ENCODE data around the gene IFNA1. TPM values are rescaled to one million over a fixed set of nuclear protein-coding genes. Genes with fewer than 3 reads are reported as not detected.

Gene IFNA1
- total RNA-seq (not detected in 2 replicates), polyA plus RNA-seq (not detected in 2 replicates), polyA minus RNA-seq (ENCODE audit: low replicate concordance) (not detected in 2 replicates)
- not detected in 2 replicates for polyA plus RNA-seq (2012)

GRCh38 chr9:21440139-21440538, at the start of gene IFNA1:
TSS of gene IFNA1 (plus strand) at chr9:21440439. CDS start at chr9:21440508, 69 bp downstream.
- Histone ChIP-seq H2AFZ (ENCODE audit: low read length) (no peak within 1 kb of the TSS), H3K27me3 (ENCODE audit: control insufficient read depth, insufficient read depth, low read length) (no peaks in the 10 kb centered on the region), H3K36me3 (ENCODE audit: control insufficient read depth, insufficient read depth, low read length) (no peaks in the 10 kb centered on the region), H3K4me2 (ENCODE audit: extremely low read depth, insufficient read depth, low read length) (no peak within 1 kb of the TSS), H4K20me1 (ENCODE audit: control insufficient read depth, extremely low read depth, insufficient read depth, low read length) (no peaks in the 10 kb centered on the region), H3K79me2 (ENCODE audit: control insufficient read depth, insufficient read depth, low read length) (no peaks in the 10 kb centered on the region), H3K9ac (ENCODE audit: insufficient read depth, low read length) (no peak within 1 kb of the TSS), H3K9me3 (ENCODE audit: control insufficient read depth, insufficient read depth, low read depth, low read length) (no peaks in the 10 kb centered on the region), H3K4me1 (ENCODE audit: control insufficient read depth, extremely low read depth, insufficient read depth, low read length) (no peaks in the 10 kb centered on the region), H3K4me3 (replicated peaks in 1 of 4; ENCODE audit: control extremely low read depth in 1 of 4, insufficient read depth in 1 of 4, low read depth in 3 of 4, low read length in 4 of 4) (no peak within 1 kb of the TSS), H3K27ac (ENCODE audit: insufficient read depth, low read length) (no peak within 1 kb of the TSS)
- TF ChIP-seq EZH2 (IDR thresholded peaks at IDR 0.05; ENCODE audit: low read length, missing control alignments), result no peak
- TF ChIP-seq, protein P1, sequence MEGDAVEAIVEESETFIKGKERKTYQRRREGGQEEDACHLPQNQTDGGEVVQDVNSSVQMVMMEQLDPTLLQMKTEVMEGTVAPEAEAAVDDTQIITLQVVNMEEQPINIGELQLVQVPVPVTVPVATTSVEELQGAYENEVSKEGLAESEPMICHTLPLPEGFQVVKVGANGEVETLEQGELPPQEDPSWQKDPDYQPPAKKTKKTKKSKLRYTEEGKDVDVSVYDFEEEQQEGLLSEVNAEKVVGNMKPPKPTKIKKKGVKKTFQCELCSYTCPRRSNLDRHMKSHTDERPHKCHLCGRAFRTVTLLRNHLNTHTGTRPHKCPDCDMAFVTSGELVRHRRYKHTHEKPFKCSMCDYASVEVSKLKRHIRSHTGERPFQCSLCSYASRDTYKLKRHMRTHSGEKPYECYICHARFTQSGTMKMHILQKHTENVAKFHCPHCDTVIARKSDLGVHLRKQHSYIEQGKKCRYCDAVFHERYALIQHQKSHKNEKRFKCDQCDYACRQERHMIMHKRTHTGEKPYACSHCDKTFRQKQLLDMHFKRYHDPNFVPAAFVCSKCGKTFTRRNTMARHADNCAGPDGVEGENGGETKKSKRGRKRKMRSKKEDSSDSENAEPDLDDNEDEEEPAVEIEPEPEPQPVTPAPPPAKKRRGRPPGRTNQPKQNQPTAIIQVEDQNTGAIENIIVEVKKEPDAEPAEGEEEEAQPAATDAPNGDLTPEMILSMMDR (conservative IDR thresholded peaks at IDR 0.05 in 1 of 2, IDR thresholded peaks at IDR 0.05 in 1 of 2; ENCODE audit: low read depth in 1 of 2, low read length in 2 of 2), result no peak
- no peak for DNase-seq (ENCODE audit: low read depth in 2 of 2)

DNA sequence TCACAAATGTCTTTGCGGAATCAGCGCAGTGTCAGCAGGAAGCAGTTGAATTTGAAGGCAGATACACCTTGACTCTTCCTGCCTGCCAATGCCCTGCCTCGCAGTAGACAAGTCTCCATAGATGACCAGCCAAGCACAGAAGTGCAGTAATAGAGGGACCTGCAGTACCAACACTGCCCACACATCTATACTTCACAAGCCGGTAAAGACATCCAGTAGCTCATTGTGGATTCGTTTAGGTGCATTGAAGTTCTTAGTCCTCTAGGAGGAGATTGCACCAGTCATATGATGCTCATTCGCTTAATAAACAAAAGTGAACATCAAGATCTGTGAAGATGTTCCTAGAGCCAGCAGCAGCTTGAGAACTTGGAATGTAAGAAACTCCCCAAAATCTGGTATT, 48.0 kb upstream of the IFNA1 start:
- Histone ChIP-seq H3K9me3 (ENCODE audit: control insufficient read depth, insufficient read depth, low read depth, low read length) (no peaks in the 10 kb centered on the region), H2AFZ (ENCODE audit: low read length) (no peak overlapping the region), H3K27me3 (ENCODE audit: control insufficient read depth, insufficient read depth, low read length) (peaks cover 25% of the 10 kb centered on the region), H3K4me3 (replicated peaks in 1 of 4; ENCODE audit: control extremely low read depth in 1 of 4, insufficient read depth in 1 of 4, low read depth in 3 of 4, low read length in 4 of 4) (no peak overlapping the region), H3K4me1 (ENCODE audit: control insufficient read depth, extremely low read depth, insufficient read depth, low read length) (no peaks in the 10 kb centered on the region), H3K9ac (ENCODE audit: insufficient read depth, low read length) (no peak overlapping the region), H4K20me1 (ENCODE audit: control insufficient read depth, extremely low read depth, insufficient read depth, low read length) (no peaks in the 10 kb centered on the region), H3K36me3 (ENCODE audit: control insufficient read depth, insufficient read depth, low read length) (no peaks in the 10 kb centered on the region), H3K79me2 (ENCODE audit: control insufficient read depth, insufficient read depth, low read length) (no peaks in the 10 kb centered on the region), H3K4me2 (ENCODE audit: extremely low read depth, insufficient read depth, low read length) (no peak overlapping the region), H3K27ac (ENCODE audit: insufficient read depth, low read length) (no peak overlapping the region)
- DNase-seq (ENCODE audit: low read depth in 2 of 2), result no peak
- TF ChIP-seq EZH2 (IDR thresholded peaks at IDR 0.05; ENCODE audit: low read length, missing control alignments), result no peak
- TF ChIP-seq, protein P1 (conservative IDR thresholded peaks at IDR 0.05 in 1 of 2, IDR thresholded peaks at IDR 0.05 in 1 of 2; ENCODE audit: low read depth in 1 of 2, low read length in 2 of 2), result peak in 1 of 2 donors; percentile 5

DNA sequence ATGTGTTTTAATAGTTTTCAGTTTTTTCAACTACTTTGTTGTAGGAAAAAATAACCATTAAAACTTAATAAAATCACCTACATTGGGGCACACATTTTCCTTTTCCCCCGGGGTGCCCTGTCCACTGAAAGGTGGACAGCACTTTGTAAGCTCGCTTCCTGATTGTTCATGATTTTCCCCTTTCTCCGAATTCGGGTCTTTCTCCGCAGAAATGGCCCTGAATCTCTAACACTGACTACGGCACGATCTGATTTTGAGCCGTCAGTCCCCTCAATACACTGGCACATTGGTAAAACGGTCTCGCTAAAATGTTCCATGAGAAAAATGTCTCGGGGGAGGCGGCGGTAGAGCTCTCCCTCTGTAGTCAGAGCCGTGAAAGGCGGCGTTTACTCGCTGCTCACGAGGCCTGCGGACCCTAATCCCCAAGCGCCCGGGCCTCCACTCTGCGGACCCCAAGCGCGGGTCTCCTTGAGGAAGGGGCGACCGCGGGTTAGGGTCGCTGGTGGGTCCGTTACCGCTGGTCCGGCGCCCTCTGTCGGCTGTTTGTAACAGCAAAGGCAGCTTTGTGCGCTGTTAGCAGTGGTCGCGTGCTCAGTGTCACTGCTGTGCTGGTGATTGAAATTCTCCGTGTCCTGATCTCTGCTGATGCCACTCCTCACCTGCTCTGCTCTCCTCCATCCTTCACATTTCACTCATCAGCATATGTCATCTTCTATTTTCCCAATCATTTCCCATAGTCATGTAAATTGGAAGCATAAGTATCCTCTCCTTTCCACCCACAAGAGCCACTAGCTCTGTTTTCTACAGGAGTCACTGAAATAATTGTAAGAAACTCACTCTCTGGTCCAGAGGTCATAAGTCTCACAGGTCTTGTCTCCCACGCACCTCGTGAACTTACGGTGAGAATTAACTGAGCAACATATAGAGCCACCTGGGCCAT, 44.2 kb upstream of the IFNA1 start:
- DNase-seq (ENCODE audit: low read depth in 2 of 2), result peak in 1 of 2 donors; percentile 18
- no peaks in the 10 kb centered on the region for H3K36me3 ChIP-seq (ENCODE audit: control insufficient read depth, insufficient read depth, low read length)
- peak; percentile 42 for TF ChIP-seq EZH2 (IDR thresholded peaks at IDR 0.05; ENCODE audit: low read length, missing control alignments)
- TF ChIP-seq, protein P1 (conservative IDR thresholded peaks at IDR 0.05 in 1 of 2, IDR thresholded peaks at IDR 0.05 in 1 of 2; ENCODE audit: low read depth in 1 of 2, low read length in 2 of 2), result peak; percentile 80 to 84
- peak overlapping the region; percentile 58 for H2AFZ ChIP-seq (ENCODE audit: low read length)
- H3K4me1 ChIP-seq (ENCODE audit: control insufficient read depth, extremely low read depth, insufficient read depth, low read length), result no peaks in the 10 kb centered on the region
- peak overlapping the region; percentile 44 to 63 (median 50) for H3K4me3 ChIP-seq (replicated peaks in 1 of 4; ENCODE audit: control extremely low read depth in 1 of 4, insufficient read depth in 1 of 4, low read depth in 3 of 4, low read length in 4 of 4)
- H3K27ac ChIP-seq (ENCODE audit: insufficient read depth, low read length), result no peak overlapping the region
- H3K9ac ChIP-seq (ENCODE audit: insufficient read depth, low read length), result peak overlapping the region; percentile 8
- no peaks in the 10 kb centered on the region for H3K9me3 ChIP-seq (ENCODE audit: control insufficient read depth, insufficient read depth, low read depth, low read length)
- no peaks in the 10 kb centered on the region for H3K79me2 ChIP-seq (ENCODE audit: control insufficient read depth, insufficient read depth, low read length)
- H3K4me2 ChIP-seq (ENCODE audit: extremely low read depth, insufficient read depth, low read length), result peak overlapping the region; percentile 86
- H4K20me1 ChIP-seq (ENCODE audit: control insufficient read depth, extremely low read depth, insufficient read depth, low read length), result no peaks in the 10 kb centered on the region
- peaks cover 37% of the 10 kb centered on the region for H3K27me3 ChIP-seq (ENCODE audit: control insufficient read depth, insufficient read depth, low read length)

Measured in fibroblast of lung (primary cell).